GM18526 (cell line): ENCODE results near the gene CDK10.

Experiments used
- POLR2A ChIP-seq: IDR thresholded peaks from 3 replicates; pipeline ENCODE4 v1.6.1; 2011; ENCODE audit not compliant: insufficient read length; ENCODE audit errors: extremely low read depth

Gene CDK10

DNA sequence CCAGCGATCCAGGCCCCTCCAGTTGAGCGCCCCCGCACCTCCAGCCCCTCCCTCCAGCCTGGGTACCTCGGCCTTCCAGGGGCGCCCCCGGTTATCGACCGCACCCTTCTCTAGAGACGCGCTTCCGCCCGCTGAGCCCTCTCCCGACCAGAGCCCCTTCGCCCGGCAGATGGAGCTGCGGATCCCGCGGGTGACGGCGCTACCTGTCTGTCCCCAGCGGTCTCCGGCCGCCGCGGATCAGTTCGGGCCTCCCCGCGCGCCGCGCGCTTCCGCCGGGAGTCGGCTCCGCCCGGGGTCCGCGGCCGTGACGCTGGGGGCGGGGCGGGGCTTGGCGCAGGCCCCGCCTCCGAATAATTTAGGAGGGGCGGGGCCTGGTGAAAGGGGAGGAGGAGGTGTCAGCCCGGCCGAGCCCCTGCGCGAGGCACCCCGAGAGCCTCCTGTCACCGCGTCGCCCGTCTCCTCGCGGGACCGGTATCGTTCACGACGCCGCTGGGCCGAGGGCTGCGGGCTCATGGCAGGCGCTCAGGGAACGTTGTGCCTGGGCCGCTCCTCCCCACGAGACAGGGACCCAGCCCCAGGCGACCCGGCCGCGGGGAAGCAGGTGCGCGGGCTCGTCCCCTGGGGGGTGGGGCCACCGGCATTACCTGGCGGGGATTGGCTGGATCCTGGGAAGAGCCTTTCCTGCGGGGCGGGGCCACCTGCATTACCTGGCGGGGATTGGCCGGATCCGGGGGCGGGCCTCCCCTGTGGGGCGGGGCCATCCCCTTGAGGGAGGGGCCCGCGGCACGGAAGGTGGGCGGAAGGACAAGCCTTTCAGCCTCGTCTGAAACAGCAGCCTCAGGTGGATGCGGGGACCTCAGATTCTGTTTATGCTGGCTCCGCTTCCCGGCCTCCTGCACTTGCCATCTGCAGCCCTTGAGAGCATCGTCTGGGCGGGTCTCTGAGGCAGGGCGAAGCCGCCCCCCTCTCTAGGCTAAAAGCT, 15.2 kb downstream of the CDK10 start, which contains the start of gene SPATA2L:
Gene SPATA2L (minus strand): TSS at position 281 of the 982 bp plus-strand sequence. CDS start 473 bp downstream, outside the sequence.
- TF ChIP-seq POLR2A, result peak; percentile 60

DNA sequence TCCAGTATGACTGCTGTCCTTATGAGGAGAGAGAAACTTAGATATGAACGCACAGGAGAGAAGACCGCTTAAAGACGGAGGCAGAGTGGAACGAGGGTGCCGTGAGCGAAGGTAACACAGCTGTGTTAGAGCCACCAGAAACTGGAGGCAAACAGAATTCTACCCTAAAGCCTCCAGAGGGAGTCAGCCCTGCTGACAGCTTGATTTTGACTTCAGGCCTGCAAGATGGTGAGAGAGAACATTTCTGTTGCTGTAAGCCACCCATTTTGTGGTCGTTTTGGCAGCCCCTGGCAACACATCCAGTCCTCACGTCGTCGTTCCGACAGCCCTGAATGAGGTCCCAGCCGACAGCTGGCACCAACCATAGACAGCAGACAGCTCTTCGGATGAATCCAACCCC, 17.8 kb downstream of the CDK10 start:
- no peak for TF ChIP-seq POLR2A

DNA sequence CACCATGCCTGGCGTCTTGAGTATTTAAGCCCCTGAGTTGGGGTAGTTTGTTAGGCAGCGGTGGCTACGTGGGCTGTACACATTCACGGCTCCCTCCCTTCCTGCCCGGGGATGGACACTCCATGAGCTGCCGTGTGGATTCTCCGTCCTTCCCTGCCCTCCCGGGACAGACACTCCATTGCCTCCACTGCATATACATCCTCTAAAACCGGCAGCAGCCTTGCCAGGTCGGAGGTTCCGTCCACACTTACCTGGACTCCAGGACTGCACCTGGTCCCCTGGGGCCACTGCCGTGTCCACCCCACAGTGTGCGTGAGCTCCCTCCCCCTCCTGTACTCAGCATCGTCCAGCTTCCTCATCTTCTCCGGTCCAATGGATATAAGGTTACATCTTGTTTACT, 18.5 kb downstream of the CDK10 start:
- TF ChIP-seq POLR2A, result no peak

DNA sequence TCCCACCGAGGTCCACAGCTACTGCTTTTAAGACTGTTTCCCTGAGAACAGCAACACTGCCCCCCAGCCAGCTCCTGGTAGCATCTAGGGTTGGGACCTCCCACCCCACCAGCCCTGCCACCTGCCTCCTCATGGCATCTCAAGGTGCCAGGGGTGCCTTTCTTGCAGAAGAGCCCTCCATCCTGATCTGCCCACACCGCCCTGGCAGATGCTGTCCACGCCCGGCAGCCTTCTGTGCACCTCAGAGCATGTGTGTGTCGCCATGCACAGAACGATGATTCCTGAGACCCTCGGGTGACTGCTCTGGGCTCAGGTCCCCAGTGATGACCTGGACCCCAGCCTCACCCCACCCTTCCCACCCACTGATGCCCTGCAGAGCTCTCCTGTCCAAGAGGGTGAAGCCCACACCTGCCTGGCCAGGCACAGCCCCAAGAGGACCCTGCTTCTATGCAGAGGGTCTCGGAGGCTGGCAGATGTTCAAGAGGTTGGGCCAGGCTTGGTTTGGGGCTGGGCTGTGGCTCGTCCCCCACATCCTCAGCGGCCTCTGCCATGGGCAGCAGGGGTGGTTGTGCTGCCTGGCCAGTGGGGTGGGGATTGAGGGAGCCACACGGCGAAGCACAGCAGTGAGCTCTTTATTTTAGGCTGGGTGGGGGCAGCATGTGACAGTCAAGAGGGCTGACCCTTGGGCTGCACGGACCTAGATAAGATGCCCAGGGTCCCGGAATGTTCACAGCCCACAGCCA, 20.2 kb downstream of the CDK10 start:
- TF ChIP-seq POLR2A, result no peak

DNA sequence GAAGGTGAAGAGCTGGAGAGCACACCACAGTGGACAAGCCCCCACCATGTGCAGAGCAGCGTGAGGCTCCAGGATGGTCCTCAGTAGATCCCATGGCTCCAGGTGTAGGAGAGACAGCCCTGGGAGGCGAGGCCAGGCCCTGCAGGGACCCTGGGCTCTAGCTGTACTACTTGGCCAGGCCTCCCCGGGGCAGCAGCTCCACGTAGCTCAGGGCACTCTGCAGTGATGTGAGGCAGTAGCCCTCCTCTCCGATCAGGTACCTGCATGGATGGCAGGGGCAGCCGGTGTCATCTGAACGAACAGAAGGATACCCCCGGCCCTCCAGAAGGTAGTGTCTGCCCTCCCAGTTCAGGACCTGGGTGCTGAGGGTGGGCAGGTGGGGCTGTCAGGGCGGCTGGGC, 21.2 kb downstream of the CDK10 start:
- no peak for TF ChIP-seq POLR2A

DNA sequence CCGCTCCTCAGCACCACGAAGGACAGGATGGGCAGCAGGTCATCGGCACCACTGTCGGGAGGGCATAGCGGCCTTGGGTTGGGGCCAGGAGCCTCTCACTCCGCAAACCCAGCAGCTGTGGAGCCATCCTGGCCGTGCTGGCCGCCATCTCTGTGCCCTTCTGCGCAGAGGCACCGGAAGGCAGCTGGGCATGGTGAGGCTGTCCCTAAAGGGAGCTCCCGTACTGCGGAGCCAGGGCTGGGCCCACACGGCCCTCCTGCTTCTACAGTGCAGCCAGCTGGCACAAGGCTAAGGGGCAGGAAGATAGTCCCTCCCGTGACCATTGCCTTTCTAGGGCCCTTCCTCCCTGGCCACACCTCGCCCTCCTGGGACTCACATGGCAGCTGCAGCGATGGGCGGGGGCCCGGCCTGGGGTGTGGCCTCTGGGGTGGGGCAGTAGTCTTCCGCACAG, 22.0 kb downstream of the CDK10 start:
- no peak for TF ChIP-seq POLR2A

DNA sequence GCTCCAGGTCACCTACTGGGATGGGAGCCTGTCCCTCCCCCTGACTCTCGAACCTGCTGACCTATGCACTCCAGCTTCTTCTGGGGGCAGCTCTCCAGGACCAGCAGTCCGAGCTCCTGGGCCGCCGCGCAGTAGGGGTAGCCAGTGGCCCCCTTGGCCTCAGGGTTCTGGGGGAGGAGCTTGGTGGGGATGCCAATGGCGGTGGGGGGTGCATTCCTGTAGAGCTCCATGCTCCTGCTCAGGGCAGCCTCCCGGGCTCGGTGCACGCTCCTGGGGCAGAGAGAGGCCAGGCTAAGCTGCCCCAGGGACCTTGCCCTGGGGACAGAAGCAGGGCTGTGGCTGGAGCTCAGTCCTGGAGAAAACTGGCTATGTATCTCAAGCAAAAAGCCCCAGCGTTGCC, 22.7 kb downstream of the CDK10 start:
- no peak for TF ChIP-seq POLR2A

DNA sequence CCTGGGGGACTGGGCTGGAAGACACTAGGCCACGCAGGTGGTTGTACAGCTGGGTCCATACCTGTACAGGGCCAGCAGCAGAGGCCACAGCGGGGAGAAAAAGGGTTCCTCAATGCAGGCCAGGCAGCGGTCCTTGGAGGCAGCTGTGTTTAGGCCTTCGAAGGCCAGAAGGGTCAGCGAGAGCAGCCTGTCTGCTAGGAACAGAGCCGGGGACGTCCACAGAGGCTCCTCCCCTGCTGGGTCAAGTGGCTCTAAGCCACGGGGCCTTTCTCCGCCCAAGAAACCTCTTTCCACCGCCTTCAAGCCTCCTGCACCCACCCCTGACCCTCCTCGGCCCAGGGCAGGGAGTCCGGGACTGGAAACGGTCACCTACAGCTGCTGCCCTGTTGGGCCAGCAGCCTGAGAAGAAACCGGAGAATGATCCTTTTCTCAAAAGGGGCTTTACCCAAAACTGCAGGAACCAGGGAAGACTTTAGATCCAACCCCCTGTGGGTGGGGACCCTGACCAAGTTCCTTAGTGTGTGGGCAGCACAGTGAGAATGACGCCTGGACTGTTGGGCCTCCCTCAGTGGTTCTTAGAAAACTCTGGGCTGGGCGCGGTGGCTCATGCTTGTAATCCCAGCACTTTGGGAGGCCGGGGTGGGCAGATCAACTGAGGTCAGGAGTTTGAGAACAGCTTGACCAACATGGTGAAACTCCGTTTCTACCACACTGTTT, 23.4 kb downstream of the CDK10 start:
- no peak for TF ChIP-seq POLR2A

DNA sequence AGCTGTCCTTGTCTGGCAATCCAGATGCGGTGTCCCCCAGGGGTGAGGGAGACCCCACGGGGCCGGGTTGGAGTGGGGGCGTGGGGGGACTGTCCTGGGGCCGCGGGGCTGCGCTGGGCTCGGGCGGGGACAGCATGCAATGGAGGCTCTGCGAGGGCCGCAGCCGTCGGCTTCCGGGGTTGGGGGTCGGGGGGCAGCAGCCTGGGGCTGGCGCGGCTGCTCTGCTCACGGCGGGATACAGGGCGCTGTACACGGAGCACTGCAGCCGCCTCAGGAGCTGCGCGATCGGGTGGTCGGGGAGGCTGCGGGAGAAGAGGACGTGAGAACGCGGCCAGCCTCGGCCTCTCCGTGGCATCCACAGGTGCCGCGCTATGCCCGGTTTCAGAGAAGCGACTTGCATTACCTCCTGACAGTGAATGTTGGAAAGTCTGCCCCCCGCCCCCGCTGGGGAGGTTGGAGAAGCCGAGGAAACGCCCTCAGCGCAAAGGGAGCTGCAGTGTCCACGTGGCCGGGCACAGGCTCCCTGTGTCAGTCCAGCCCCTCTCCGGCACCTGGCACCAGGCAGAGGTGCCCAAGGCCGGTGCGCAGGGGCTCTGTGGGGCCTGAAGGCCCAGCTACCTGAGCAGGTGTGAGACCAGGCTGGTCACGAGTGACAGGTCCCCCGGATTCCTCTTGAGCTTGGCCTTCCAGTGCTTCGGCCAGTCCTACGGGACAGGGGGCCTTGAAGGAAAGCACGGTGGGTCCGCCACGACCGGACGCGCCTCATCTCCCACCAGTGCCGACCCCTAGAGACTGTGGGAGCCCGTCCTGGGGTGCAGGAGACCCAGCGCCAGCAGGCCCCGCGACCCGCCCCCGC, 24.4 kb downstream of the CDK10 start:
- no peak for TF ChIP-seq POLR2A

DNA sequence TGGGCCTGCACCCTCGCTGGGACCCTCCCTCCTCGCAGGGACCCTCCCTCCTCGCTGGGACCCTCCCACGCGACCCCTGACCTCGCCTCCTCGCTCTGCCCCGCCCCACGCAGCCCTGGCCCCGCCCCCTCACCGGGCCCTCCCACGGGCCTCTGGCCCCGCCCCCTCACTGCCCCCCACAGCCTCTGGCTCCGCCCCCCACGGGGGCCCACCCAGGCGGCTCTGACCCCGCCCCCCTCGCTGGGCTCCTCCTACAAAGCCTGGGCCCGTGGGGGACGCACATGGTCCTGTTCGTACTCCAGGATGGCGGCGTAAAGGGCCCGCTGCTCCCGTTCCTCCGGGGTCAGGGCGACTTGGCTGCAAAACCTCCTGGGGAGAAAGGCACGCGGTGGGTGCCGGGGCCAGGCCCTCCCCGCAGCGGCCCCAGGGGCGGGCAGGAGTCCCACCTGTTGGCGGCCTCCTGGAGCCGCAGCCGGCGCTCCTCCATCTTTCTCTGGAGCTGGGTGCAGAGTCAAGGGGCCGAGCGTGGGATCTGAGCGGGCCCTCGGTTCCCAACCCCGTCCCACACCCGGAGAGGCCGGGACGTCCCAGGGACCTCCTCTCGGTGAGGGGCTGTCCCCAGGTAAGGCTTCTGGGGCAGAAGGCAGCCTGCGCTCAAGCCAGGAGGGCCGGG, 25.2 kb downstream of the CDK10 start:
- peak; percentile 78 for TF ChIP-seq POLR2A

DNA sequence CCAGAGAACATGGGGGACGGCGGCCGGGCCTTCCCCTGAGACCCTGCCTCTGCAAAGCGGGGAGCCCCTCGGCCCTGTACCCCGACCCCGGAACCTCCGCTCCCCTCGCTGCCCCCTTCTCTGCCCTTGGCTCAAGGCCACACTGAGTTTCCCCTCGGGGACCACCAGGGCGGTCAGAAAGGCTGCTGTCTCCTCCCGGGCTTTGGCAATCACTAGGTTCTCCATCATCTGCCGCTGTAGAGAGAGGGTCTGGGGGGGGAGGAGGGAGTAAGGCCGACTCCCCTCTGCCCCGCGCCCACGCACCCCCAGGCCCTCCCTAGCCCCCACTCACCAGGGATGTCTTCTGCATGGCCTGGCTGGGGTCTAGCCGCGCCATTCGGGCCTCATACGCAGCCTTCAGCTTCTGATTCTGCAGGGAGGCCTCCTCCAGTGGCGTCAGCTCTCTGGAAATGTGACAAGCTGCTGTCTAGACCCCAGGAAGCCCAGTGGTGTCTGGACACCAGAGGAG, 25.8 kb downstream of the CDK10 start:
- no peak for TF ChIP-seq POLR2A

DNA sequence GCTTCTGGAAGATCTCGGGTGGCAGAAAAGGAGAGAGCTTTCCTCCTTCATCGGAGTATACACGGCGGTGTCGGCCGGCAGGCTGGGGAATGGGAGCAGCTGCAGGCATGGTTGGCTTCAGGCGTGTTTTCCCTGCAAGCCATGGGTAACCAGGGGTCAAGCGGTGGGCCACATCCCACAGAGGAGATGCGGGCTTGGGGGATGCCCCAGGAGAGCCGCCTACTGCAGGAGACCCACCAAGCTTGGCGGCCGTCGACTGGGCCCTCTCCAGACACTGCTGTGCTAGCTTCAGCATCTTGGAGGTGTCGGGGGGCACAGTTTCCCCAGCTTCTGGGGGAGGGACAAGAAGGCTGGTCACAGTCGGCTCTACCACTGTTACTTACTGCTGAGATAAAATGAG, 30.0 kb downstream of the CDK10 start:
- no peak for TF ChIP-seq POLR2A

DNA sequence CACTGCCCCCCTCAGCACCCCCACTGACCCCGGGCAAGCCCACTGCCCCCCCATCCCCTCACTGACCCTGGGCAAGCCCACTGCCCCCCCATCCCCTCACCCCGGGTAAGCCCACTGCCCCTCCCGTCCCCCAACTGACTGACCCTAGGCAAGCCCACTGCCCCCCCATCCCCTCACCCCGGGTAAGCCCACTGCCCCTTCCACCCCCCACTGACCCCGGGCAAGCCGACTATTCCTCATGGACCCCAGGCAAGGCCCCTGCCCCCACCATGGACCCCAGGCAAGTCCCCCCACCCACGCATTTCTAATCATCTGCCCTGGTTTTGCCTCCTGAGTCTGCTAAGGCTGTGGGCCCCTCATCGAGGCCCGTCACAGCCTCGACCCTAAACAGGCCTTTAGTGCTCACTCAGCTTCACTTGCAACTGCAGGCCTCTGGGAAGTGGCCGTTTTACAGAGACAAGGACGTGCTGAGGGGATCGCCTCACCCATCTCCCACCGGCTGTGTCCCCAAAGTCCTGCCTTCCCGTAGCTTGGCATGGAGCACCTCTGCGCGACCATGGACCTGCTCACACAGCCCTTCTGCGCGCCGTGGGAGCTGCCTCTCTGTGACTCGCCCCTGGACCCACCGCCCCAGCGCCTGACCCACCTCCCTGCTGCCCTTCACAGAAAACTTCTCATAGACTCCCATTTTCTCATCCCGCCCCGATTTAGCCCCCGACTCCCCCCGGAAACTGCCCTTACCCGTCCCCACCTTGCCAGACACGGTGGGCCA, 30.6 kb downstream of the CDK10 start:
- TF ChIP-seq POLR2A, result no peak
